Kidney capillary endothelial cell (primary cell): ENCODE data around the gene TBC1D24.

Experiments used
- DNase-seq: peaks from one replicate; pipeline ENCODE4 v3.0.0-alpha.2; 2018; ENCODE audit warnings: low spot score

The TBC1D24 gene

DNA sequence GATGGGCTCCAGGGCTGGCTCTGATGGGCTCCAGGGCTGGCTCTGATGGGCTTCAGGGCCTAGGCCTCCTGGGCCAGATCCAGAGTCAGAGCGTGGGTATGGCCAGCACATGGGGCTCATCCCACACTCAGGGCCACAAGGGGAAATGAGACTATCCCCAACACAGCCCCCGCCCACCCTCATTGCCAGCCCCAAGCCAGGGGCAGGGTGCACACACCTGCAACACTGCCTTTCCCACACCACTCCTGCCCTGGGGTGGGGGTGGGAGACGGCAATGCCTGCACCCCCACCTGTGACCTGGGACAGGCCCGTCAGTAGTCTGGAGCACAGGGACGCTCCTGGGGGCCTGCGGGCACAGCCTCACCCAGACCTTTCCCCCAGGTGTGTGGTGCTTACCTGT is 24.5 kb downstream of the TBC1D24 start:
- no peak for DNase-seq

DNA sequence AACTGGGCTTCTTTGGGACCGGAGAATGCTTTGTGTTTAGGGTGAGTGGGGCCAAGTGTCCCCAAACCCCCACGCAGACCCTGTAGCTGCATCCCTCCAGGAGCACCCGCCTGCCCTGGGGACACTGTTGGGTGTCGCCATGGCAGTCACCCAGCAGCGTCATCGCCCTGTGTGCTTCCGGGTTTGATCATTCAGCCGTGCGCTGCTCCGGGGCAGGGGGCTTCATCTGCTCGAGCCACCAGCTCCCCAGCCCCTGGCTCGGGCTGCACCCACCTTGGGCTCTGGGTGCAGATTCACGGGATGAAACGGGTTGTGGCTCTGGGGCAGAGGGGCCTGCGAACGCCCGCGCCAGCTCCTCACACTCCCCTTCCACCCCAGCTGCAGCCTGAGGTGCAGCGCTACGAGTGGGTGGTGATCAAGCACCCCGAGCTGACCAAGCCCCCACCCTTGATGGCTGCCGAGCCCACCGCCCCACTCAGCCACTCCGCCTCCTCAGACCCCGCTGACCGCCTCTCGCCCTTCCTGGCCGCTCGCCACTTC is 25.0 kb downstream of the TBC1D24 start:
- no peak for DNase-seq

- no peak for DNase-seq
These were observed 25.5 kb downstream of the TBC1D24 start for GRCh38 chr16:2500430-2500917.

DNA sequence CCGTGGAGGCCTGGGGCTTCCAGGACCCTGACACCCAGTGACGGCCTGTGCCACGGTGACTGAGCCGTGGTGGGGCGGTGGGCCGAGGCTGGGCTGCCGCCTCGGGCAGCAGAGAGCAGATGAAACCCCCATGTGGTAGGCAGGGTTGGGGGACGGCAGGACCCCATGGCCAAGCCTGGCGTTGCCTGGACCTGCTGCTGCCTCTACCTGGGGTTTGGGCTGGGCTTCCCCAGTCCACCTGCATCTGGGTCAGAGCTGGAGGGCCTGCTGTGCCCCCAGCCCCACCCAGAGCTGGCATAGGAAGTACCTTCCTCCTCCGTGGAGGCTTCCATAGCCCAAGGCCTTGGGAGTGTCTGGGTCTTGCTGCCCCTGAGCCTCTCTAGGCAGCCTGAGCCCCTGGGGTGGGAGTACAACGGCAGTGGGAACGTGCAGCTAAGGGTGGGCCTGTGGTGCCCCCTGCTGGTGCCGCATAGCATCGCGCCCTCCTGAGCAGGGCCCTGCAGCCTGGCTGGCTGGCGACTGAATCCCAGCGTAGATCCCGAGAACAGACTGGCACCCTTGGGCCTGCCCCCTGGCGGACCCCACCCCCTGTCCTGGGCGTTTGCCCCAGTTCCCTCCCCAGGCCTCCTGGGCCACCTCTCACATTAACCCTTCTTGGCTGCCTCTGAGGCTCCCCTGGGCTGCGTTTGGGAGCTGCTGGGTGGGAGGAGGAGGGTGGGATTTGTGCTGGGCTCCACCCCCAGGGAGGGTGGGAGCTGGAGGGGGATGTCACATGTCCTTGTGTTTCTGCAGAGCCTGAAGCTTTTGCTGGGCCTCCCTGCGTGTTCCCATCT is 26.2 kb downstream of the TBC1D24 start:
- DNase-seq: peak; percentile 84

GRCh38 chr16:2501946-2502895 is 27.3 kb downstream of the TBC1D24 start:
- DNase-seq: no peak

DNA sequence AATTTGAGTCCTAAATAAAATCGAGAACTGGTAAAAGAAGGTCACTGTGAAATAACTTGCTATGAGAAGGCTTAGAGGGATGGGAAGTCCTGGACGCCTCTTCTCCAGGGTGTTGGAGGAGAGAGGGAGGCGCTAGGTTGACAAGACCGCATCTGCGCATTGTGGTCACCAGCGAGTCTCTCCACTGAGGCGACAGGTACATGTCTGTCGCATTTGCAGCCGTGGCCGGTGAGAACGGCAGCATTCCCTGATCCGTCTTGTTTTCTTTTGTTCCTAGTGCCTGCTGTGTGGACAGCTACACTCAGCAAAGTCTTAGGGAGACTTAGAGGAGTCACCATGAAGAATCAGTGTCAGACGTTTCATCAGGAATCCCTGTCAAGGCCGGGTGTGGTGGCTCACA is 30.8 kb downstream of the TBC1D24 start:
- DNase-seq: no peak

DNA sequence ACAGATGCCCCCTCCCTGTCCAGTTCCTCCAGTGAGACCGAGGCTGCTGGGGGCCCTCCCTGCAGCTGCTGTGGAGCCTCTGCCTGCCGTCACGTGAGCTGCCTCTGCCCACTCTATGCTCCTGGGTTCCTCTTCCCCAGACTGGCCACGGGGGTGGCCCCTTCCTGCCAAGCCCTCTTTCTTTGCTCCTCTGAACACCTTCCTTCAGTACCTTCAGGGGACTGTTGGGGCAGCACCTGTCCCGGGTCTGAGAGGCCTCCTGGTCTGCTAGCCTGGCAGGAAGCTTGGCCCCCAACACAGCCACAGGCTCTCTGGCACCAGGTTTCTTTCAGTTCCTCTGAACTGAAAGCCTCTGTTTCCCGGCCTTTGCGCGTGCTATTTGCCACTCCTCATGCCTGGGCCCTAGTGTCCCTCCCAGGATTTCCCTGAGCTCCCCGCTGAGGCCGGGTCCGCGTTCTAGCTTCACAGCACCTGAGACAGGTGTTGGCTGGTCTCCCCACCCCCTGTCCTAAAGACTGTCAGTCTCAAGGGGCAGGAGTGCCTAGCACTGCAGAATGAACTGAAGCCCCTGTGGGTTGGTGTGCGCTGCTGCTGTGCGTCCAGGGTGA is 32.2 kb downstream of the TBC1D24 start:
- no peak for DNase-seq

- DNase-seq: no peak
These were observed 32.7 kb downstream of the TBC1D24 start for GRCh38 chr16:2507665-2508064.

DNA sequence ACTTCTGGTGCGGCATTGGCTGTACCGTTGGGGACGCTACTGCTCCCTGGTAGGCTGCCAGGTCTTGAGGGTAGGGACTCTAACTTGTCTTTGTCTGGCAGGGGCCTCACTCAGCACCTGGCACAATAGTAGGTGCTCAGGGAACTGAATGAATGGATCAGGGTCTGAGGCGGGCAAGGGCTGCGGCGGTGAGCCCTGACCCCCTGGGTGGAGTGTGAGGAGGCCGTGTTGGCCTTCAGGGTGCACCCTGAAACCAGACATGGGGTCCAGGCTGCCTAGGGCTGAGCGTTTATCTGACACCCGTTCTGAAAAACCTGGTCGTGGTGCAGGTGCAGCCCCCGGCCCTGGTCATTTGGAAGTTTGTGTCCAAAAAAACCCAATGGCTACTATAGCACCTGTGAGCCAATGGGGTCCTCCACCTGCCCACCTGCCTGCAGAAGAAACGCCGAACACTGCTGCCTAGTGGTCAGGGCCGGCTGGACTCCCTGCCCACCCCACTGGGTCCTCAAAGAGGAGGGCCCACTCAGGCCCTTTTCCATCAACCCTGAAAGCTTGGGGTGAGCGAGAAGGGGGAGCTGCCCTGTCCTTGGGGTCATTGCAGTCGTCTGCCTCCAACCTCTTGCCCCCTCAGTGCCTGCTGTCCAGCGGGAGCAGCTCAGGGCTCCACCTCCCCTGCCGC is 33.9 kb downstream of the TBC1D24 start:
- no peak for DNase-seq

GRCh38 chr16:2511128-2511800 is 36.3 kb downstream of the TBC1D24 start:
- DNase-seq: no peak

GRCh38 chr16:2511996-2512734 is 37.2 kb downstream of the TBC1D24 start:
- no peak for DNase-seq

GRCh38 chr16:2512735-2513404 is 37.9 kb downstream of the TBC1D24 start:
- no peak for DNase-seq

GRCh38 chr16:2513405-2514332 is 38.7 kb downstream of the TBC1D24 start, which contains the start of gene ATP6V0C:
Gene ATP6V0C, plus strand, starts transcription at chr16:2513952. Its CDS starts 152 bp downstream, at chr16:2514104.
- peak; percentile 75 for DNase-seq

DNA sequence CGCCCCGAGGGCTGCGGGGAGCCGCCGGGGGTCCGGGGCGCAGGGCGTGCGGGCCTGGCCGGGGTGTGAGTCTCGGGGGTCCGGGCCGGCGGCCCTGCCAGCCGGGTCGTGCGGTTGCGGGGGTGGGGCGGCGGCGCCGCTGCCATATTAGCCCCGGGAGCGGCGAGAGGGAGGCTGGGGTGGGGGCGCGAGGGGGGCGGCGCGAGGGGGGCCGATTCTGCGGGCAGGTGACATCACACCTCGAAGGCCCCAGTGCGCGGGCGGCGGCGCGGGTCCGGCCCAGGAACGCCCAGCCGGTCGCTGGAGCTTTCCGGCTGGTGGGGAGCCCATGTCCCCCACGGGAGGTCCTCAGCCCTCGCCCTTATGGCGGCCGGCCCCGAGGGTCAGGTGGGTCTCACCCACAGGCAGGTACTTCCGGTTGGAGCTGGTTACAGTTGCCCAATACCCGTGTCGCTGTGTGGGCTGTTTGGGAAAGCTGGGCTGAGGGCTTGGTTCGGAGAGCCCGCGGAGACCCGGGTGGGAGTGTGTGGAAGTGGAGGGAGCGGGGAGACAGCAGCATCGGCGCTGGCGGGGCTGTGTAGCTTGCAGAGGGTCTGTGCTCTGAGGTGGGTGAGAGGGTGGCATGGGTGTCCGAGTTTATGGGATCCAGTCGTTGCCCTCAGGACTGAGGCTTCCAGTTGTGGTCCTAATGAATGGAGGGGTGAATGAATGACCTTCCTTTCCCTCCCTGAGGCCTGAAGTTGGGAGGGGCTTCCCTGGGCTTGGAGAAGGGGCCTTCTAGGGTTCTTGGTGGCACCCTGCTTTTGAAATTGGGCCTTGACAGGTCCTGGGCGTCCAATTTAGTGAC is 39.6 kb downstream of the TBC1D24 start:
- DNase-seq: no peak

DNA sequence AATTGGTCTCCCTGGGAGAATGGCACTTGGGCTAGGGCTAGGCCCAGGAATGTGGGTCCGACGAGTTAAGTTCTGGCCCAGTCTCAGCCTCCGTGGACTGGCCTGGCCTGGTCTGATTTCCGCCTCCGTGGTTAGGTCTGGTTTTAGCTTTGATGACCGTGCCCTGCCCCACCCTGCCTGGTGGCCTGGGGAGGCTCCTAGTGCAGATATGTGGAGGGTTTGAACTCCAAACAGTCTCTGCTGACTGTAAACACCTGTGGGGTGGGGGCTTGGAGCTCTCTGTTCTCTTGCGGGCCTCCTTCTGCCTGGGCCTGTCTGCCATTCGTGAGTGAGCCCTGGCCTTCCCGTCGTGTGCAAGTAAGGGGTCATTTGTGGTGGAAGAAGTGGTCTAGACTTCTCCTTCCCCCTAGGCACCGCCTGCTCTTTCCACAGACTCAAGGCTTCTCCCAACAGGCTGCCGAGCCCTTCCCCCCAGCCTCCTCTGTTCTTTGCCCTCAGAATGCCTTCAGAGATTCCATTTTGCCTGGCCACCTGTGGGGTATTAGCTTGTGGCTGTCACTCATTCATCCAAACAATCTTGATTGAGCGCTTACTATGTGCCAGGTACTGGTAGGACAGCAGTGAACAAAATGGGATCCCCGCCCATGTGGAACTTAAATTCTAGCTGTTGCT is 40.4 kb downstream of the TBC1D24 start:
- no peak for DNase-seq

DNA sequence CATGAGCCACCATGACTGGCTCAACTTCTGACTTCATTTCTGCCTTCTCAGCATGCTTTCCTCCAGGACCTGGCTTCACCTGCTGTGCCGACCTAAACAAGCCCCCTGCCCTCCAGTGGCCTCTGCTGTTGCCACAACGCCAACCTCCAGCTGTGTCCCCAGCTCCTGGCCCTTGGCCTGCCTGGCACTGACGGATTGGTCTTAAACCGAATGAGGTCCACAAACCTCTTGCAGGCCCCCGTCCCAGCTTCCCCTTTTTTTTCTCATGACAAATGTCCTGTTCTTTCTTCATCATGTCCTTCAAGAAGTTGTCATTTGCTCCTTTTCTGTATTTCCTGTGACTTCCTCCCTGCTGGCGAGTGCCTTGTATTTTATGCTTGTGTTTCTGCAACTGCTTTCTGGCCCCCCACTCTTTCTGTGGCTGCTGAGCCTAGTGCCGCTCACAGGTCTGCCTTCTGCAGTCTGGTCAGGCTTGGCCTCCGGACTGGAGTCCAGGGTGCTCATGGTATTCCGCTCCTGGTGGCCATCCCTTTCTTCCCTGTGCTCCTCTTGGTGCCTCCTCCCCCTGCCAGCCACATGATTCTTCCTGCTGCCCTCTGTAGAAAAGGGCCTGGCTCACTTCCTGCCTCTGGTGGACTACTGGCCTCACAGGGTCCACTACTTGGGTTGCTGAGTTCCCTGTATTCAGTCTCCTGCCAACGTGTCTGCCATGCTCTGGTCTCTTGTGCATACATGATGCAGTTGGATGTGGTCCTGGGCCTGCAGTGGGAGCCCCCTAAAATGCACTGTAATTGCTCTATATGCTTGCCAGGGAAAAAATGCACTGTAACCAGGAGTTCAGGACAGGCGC is 41.7 kb downstream of the TBC1D24 start:
- peak; percentile 47 for DNase-seq
